ENCODE results near the gene EMILIN2. TPM values are rescaled to one million over a fixed set of nuclear protein-coding genes. Genes with fewer than 3 reads are reported as not detected.

Gene EMILIN2
- total RNA-seq, 1 experiment from 2014 or later, result 20.0 TPM

DNA sequence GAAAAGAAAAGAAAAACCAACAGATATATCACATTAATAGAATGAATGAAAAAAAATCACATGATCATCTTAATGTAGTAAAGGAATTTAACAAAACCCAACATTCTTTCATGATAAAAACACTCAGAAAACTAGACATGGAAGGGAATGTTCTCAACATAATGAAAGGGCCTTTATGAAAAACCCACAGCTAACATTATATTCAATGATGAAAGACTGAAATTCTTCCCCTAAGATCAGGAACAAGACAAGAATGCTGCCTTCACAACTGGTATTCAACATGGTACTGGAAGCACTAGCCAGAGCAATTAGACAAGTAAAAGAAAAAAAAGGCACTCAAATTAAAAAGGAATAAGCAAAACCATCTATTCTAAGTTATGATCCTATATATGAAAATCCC is 28.5 kb upstream of the EMILIN2 start:
- H3K4ac ChIP-seq (ENCODE audit: low read depth, low read length), result no peak overlapping the region
- H2AK5ac ChIP-seq (ENCODE audit: insufficient read length, low read length), result no peak overlapping the region
- H2BK5ac ChIP-seq (ENCODE audit: insufficient read length, low read length), result no peak overlapping the region
- H3K9ac ChIP-seq (ENCODE audit: extremely low read depth, insufficient read length, low read length), result no peak overlapping the region
- H2BK120ac ChIP-seq (ENCODE audit: low read depth, low read length, poor library complexity, severe bottlenecking), result no peak overlapping the region
- H3K4me2 ChIP-seq (ENCODE audit: insufficient read depth, insufficient read length, low read length), result no peak overlapping the region
- H2BK15ac ChIP-seq (ENCODE audit: low read depth, low read length), result no peak overlapping the region
- H4K20me1 ChIP-seq (ENCODE audit: control insufficient read depth, insufficient read depth, insufficient read length), result no peaks in the 10 kb centered on the region
- H3K27ac ChIP-seq (ENCODE audit: insufficient read length, low read depth, low read length), result no peak overlapping the region
- H3K9me3 ChIP-seq (ENCODE audit: control insufficient read depth, low read depth, low read length), result no peaks in the 10 kb centered on the region
- no peak for DNase-seq
- no peaks in the 10 kb centered on the region for H3K27me3 ChIP-seq (ENCODE audit: insufficient read depth, low read length)
- TF ChIP-seq CTCF (conservative IDR thresholded peaks at IDR 0.05), result no peak
- Mint-ChIP-seq H3K4me3 (no peak overlapping the region), H3K27me3 (ENCODE audit: low read depth) (no peaks in the 10 kb centered on the region; the same call in 1 of the 2 replicates), H3K36me3 (ENCODE audit: insufficient read depth in 1 of 3, low read depth in 3 of 3) (peaks cover 12 to 36% (median 14%) of the 10 kb centered on the region in 3 experiments; a peak in 6 of 7 replicates), H3K9me3 (peaks cover 30 to 33% of the 10 kb centered on the region in 2 experiments), H3K4me1 (peaks cover 9 to 11% of the 10 kb centered on the region in 2 experiments), H3K27ac (no peak overlapping the region)
- no peaks in the 10 kb centered on the region for H3K23me2 ChIP-seq (ENCODE audit: insufficient read length, low read depth, low read length, poor library complexity, severe bottlenecking)
- H3K4me1 ChIP-seq (ENCODE audit: insufficient read depth, low read length), result no peaks in the 10 kb centered on the region
- H4K5ac ChIP-seq (ENCODE audit: insufficient read length, low read depth, low read length), result no peak overlapping the region
- no peak overlapping the region for H2BK12ac ChIP-seq (ENCODE audit: insufficient read length, low read depth, low read length)
- H2AFZ ChIP-seq (ENCODE audit: low read length), result no peak overlapping the region
- H3K79me1 ChIP-seq (ENCODE audit: insufficient read depth, low read depth, low read length, poor library complexity, severe bottlenecking), result no peaks in the 10 kb centered on the region
- no peaks in the 10 kb centered on the region for H3K79me2 ChIP-seq (ENCODE audit: insufficient read depth, low read length)
- no peak overlapping the region for H3K23ac ChIP-seq (ENCODE audit: insufficient read length, low read depth, low read length)
- no peak overlapping the region for H3K56ac ChIP-seq (ENCODE audit: insufficient read length, low read depth, low read length)
- no peak overlapping the region for H4K91ac ChIP-seq (ENCODE audit: insufficient read length, low read depth, low read length)
- H3K14ac ChIP-seq (ENCODE audit: insufficient read depth, low read length), result no peak overlapping the region
- H3T11ph ChIP-seq (ENCODE audit: low read length), result no peak overlapping the region
- H3K18ac ChIP-seq (ENCODE audit: insufficient read length, low read depth, low read length), result no peak overlapping the region
- H4K8ac ChIP-seq (replicated peaks; ENCODE audit: insufficient read length, low read depth, low read length), result no peak overlapping the region
- no peak overlapping the region for H2BK20ac ChIP-seq (ENCODE audit: low read depth, low read length, poor library complexity, severe bottlenecking)
